ENCODE results near the gene ZNF195. TPM values are rescaled to one million over a fixed set of nuclear protein-coding genes. Genes with fewer than 3 reads are reported as not detected.
"Not testable (repeated sequence)": the region's sequence is repeated elsewhere in the genome, so short reads cannot be mapped to it uniquely, and the experiment has no call there.

Gene ZNF195
- total RNA-seq, result 10 to 100 TPM; 12.2 to 31.6 (median 18.5) TPM

DNA sequence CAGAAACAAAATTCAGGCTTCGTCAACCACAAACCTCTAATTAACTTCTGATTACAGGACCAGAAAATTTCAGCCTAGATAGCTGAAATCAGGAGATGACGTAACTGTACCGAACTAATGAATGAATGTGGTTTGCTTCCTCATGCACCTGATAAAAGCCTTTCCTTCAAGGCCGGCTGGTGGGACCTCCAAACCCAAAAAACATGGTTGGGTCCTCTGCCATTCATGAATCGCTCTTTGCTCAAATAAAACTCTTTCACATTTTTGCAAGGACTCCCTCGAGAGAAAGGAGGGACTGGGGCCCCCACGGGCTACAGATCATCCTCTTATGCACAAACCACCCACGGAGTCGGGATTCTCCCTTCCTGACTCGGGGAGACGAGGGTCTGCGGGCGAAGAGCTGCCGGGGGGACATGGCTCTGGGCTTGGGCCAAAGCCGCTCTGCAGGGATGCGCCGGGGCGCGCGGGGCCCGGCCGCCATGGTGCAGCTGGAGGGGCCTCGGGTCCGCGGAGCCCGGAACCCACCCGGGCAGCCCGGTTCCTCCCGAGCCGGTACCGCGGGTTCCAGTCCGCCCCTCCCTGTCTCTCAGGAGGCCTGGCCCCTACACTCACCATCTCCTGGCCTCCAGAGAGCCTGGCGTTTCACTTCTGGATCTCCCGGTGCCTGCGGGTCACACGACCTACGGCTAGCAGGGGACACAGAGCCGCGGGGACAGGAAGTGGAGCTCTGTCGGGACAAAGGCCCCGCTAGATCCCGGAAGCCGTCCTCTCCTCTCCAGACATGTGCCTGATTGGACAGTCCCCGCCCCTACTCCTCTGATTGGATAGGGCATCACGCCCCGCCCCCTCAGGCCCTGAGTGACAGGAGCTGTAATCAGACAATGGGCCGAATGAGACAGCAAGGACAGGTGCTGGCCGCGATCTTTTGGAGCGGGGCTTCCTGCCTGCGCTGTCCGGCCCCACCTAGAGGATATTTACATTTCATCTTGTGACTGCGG lies at the start of gene ZNF195:
Gene ZNF195, minus strand, starts transcription at position 721 of the 998 bp plus-strand sequence. Its CDS starts 106 bp downstream, at position 615.
- DNase-seq (ENCODE audit: low spot score in 2 of 2), result peak; percentile 99
- Histone ChIP-seq H3K27me3 (no peaks in the 10 kb centered on the region), H3K27ac (peak within 1 kb of the TSS in 3 of 4 donors; percentile 75 to 86 (median 82)), H3K9me3 (no peaks in the 10 kb centered on the region), H3K36me3 (peaks cover 0 to 15% (median 0%) of the 10 kb centered on the region in 3 donors), H3K4me1 (peaks cover 0 to 40% (median 2%) of the 10 kb centered on the region in 4 donors), H3K4me3 (peak within 1 kb of the TSS; percentile 75 to 97 (median 82))
- TF ChIP-seq POLR2A (IDR thresholded peaks at IDR 0.05), result peak; percentile 32 to 66
- peak; percentile 72 to 78 for TF ChIP-seq EP300 (IDR thresholded peaks at IDR 0.05)
- TF ChIP-seq, protein P1, sequence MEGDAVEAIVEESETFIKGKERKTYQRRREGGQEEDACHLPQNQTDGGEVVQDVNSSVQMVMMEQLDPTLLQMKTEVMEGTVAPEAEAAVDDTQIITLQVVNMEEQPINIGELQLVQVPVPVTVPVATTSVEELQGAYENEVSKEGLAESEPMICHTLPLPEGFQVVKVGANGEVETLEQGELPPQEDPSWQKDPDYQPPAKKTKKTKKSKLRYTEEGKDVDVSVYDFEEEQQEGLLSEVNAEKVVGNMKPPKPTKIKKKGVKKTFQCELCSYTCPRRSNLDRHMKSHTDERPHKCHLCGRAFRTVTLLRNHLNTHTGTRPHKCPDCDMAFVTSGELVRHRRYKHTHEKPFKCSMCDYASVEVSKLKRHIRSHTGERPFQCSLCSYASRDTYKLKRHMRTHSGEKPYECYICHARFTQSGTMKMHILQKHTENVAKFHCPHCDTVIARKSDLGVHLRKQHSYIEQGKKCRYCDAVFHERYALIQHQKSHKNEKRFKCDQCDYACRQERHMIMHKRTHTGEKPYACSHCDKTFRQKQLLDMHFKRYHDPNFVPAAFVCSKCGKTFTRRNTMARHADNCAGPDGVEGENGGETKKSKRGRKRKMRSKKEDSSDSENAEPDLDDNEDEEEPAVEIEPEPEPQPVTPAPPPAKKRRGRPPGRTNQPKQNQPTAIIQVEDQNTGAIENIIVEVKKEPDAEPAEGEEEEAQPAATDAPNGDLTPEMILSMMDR (IDR thresholded peaks at IDR 0.05), result no peak
- 0 to 1% methylated on average over 45 of the region's 54 CpGs for WGBS, 2 donors

DNA sequence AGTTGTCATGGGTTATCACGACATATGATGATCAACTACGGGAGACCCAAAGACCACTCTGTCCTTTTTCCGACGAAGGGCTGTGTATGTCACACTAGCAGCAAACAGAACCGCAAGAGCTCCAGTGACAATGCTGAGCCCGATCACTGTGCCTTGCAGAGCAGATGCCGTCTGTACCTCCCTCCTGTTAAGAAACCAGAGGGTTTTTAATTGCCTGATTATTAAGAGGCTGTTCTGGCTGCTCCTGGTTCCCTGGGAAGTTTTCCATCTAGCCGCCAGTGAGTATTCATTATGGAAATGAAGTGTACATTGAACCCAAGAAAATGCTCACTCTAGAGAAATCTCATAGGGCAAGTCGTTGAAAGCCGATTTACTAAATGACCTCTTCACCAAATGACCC lies 49.1 kb upstream of the ZNF195 start:
- H3K4me3 ChIP-seq; H3K27ac ChIP-seq; H3K27me3 ChIP-seq; H3K9me3 ChIP-seq; DNase-seq (ENCODE audit: low spot score in 2 of 2); H3K36me3 ChIP-seq; H3K4me1 ChIP-seq: not testable (repeated sequence)
- WGBS, 2 donors, result 67 to 78% methylated on average over 9 to 10 of the region's 10 CpGs

GRCh38 chr11:3426541-3426940 lies 47.6 kb upstream of the ZNF195 start:
- H3K9me3 ChIP-seq; H3K27me3 ChIP-seq; H3K4me1 ChIP-seq; H3K27ac ChIP-seq; H3K4me3 ChIP-seq; DNase-seq (ENCODE audit: low spot score in 2 of 2); H3K36me3 ChIP-seq: not testable (repeated sequence)
- WGBS, 2 donors, result 78 to 89% methylated on average over 8 of the region's 8 CpGs

- not testable (repeated sequence) for H3K9me3 ChIP-seq; H3K36me3 ChIP-seq; H3K27me3 ChIP-seq; DNase-seq (ENCODE audit: low spot score in 2 of 2)
- WGBS, 2 donors, result 20 to 35% methylated on average over 5 of the region's 5 CpGs
- Histone ChIP-seq H3K27ac (peak overlapping the region in 2 of 4 donors; percentile 66 to 92), H3K4me1 (peaks cover 0 to 16% (median 3%) of the 10 kb centered on the region in 4 donors), H3K4me3 (peak overlapping the region in 2 of 4 donors; percentile 68 to 74)
These were observed 45.0 kb upstream of the ZNF195 start for GRCh38 chr11:3423928-3424327.

DNA sequence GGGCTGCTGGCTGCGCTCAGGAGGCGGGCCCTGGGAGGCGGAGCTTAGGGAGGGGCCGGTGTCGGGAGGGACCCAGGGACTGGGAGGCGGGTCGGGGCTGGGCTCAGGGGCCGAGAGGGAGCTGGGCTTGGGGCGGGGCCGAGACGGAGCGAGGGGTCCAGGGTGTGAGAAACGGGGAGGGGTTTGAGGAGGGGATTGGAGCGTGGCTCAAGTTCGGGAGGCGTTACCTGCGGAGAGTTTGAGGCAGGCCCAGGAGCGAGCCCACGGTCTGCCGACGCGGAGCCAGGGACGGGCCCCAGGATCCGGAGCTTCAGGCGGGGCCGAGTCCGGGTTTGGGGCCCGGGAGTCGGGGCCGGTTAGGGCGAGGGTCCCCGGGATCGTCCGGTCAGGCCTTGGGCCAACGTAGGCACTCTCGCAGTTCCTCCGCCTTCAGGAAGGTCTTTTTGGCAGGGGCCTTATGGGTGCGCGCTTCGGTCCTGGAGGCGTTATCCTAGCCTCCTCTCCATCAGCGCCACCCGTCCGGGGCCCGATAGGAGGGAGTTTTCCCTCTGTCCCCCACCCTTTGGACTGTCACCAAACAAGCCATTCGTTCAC lies 44.3 kb upstream of the ZNF195 start:
- not testable (repeated sequence) for DNase-seq (ENCODE audit: low spot score in 2 of 2); H3K9me3 ChIP-seq; H3K36me3 ChIP-seq; H3K27me3 ChIP-seq
- Histone ChIP-seq H3K4me1 (peaks cover 0 to 16% (median 3%) of the 10 kb centered on the region in 4 donors), H3K4me3 (peak overlapping the region; percentile 48 to 74 (median 68)), H3K27ac (peak overlapping the region; percentile 58 to 92 (median 64))
- WGBS, 2 donors, result 1 to 2% methylated on average over 33 to 46 of the region's 46 CpGs
- peak in 1 of 2 donors; percentile 57 for TF ChIP-seq POLR2A (IDR thresholded peaks at IDR 0.05)

DNA sequence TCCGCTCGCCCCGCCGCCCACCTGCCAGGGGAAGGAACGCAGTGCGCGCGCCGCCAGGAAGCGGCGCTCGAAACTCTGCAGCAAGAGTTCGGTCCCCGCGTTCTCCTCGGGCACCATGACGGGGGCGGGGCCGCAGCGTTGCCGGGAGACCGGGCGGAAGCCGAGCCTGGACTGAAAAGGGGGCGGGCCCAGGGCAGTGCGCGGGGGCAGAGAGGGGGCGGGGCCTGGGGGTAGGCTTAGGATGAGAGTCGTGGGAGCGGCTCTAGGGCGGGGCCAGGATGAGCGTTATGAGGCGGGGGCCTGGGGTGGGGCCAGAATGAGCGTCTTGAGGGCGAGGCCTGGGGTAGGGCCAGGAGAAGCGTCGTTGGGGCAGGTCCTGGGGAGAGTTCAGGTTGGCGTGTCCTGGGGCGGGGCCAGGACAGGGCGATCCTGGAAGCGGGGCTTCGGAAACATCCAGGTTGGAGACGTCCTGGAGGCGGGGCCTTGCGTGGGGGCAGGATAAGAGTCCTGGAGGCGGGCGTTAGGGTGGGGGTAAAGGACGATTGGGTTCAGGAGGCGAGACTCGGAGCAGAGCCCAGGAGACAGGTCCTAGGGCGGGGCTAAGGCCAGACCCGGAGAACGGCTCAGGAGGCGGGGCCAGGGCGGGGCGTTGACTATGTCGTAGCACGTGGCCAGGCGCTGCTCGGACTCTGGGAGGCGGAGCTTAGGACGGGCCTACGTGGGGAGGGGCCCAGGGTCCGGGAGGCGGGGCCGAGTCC lies 43.6 kb upstream of the ZNF195 start:
- Histone ChIP-seq H3K4me1 (peaks cover 0 to 16% (median 3%) of the 10 kb centered on the region in 4 donors), H3K4me3 (peak overlapping the region; percentile 48 to 74 (median 66)), H3K27ac (peak overlapping the region; percentile 66 to 92 (median 78))
- H3K9me3 ChIP-seq, H3K36me3 ChIP-seq, H3K27me3 ChIP-seq: not testable (repeated sequence)
- DNase-seq (ENCODE audit: low spot score in 2 of 2), result peak; percentile 97 to 99
- WGBS, 2 donors, result 0 to 1% methylated on average over 26 to 44 of the region's 66 CpGs
- peak in 1 of 2 donors; percentile 4 for TF ChIP-seq EP300 (IDR thresholded peaks at IDR 0.05)

DNA sequence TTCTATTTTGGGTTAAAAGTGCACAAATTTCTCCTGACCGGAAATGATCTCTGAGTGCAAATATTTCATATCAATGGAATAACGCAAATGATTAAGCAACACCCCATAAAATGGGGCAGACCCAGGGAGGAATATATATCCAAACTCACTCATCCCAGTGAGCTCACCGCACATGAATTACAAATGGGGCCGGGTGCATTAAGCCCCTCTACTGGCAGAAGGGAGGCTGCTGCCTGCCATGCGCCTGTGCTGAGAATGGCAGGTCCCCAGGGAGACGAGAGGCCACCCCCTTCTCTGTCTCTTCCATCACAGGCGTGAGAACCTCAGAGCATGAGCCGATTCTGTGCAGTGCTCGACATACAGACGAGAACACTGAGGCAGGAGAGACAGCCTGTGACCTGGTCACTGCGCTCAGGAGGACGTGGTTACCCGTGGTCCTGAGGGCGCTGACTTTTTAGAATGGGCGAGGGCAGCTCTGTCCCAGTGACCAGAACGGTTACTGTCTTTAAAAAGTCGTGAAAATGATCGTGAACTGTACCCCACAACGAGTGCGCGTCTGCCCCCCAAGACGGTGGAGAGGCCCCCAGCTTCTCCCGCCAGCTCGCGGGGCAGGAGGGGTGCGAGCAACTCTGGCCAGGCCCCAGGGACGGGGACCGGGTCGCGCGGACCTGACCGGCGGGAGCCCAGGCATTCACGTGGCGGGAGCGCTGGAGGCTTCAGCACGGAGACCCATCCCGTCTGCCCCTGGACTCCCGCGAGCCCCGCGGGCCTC lies 42.8 kb upstream of the ZNF195 start:
- not testable (repeated sequence) for H3K36me3 ChIP-seq; DNase-seq (ENCODE audit: low spot score in 2 of 2); H3K27me3 ChIP-seq; H3K9me3 ChIP-seq
- WGBS, 2 donors, result 5 to 7% methylated on average over 29 to 31 of the region's 42 CpGs
- TF ChIP-seq EP300 (IDR thresholded peaks at IDR 0.05), result peak in 1 of 2 donors; percentile 12
- peaks cover 0 to 16% (median 3%) of the 10 kb centered on the region in 4 donors for H3K4me1 ChIP-seq
- peak overlapping the region; percentile 48 to 74 (median 66) for H3K4me3 ChIP-seq
- peak overlapping the region; percentile 66 to 86 (median 78) for H3K27ac ChIP-seq

GRCh38 chr11:3420281-3421042 lies 41.5 kb upstream of the ZNF195 start:
- H3K36me3 ChIP-seq; DNase-seq (ENCODE audit: low spot score in 2 of 2); H3K27me3 ChIP-seq; H3K9me3 ChIP-seq; H3K4me3 ChIP-seq: not testable (repeated sequence)
- Histone ChIP-seq H3K4me1 (peaks cover 0 to 16% (median 3%) of the 10 kb centered on the region in 4 donors), H3K27ac (peak overlapping the region in 2 of 4 donors; percentile 24 to 43)
- WGBS, 2 donors, result 64 to 71% methylated on average over 10 of the region's 10 CpGs

GRCh38 chr11:3419496-3419895 lies 40.5 kb upstream of the ZNF195 start:
- H3K4me3 ChIP-seq; H3K9me3 ChIP-seq; H3K36me3 ChIP-seq; H3K27me3 ChIP-seq; H3K27ac ChIP-seq; DNase-seq (ENCODE audit: low spot score in 2 of 2): not testable (repeated sequence)
- peaks cover 0 to 16% (median 3%) of the 10 kb centered on the region in 4 donors for H3K4me1 ChIP-seq
- 92 to 100% methylated on average over 1 of the region's 1 CpG for WGBS, 2 donors

All from tibial nerve (tissue), 4 donors.